Cardiac muscle cell (in vitro differentiated cells and primary cell): ENCODE results near the gene AFF1. TPM values are rescaled to one million over a fixed set of nuclear protein-coding genes. Genes with fewer than 3 reads are reported as not detected.
"Not testable (repeated sequence)": the region's sequence is repeated elsewhere in the genome, so short reads cannot be mapped to it uniquely, and the experiment has no call there.

Experiments
- DNase-seq, 2 donors: peaks; one replicate each; pipeline versions ENCODE4 v3.0.0 to v3.0.0-alpha.2; 2010 to 2017; ENCODE audit warnings: low read depth in 1 of 2, low spot score in 1 of 2
- H3K27ac ChIP-seq: fragments of 200-600 bp; sonication (generic); 2 replicates; pipeline ENCODE4 v1.5.1; 2016
- H3K27me3 ChIP-seq: fragments of 200-600 bp; sonication (generic); 2 replicates; pipeline ENCODE4 v1.6.0; 2016; ENCODE audit warnings: control low read depth
- H3K36me3 ChIP-seq: fragments of 200-600 bp; sonication (generic); 2 replicates; pipeline ENCODE4 v1.5.1; 2016; ENCODE audit warnings: control low read depth
- H3K4me1 ChIP-seq: fragments of 200-600 bp; sonication (generic); 2 replicates; pipeline ENCODE4 v1.8.1; 2017; ENCODE audit warnings: low read depth, mild to moderate bottlenecking, mixed run types
- H3K4me3 ChIP-seq: fragments of 200-600 bp; sonication (generic); 2 replicates; pipeline ENCODE4 v1.5.1; 2016; ENCODE audit warnings: mild to moderate bottlenecking
- H3K9me3 ChIP-seq: fragments of 200-600 bp; sonication (generic); 2 replicates; pipeline ENCODE4 v1.5.1; 2017; ENCODE audit warnings: low read depth, mild to moderate bottlenecking, control low read depth
- polyA plus RNA-seq: library from polyadenylated mRNA; unstranded; fragments of >200 nt; fragmentation: Nextera tagmentation; extraction: Ambion mirVana; gene quantifications from 2 replicates; pipeline ENCODE4 v1.2.1, GENCODE V29; 2016
- total RNA-seq: library from RNA; depleted of rRNA; stranded (reverse); fragments of >200 nt; gene quantifications from 2 replicates; pipeline ENCODE4 v1.2.3, GENCODE V29; 2016
- TF ChIP-seq, protein P1 (sequence below): IDR thresholded peaks from 2 replicates; pipeline ENCODE4 v1.5.1; 2012; ENCODE audit warnings: low read depth, mild to moderate bottlenecking, low read length

AFF1 gene
- total and polyA plus RNA-seq, 2 experiments from 2014 or later, result 26.3 to 45.0 TPM

DNA sequence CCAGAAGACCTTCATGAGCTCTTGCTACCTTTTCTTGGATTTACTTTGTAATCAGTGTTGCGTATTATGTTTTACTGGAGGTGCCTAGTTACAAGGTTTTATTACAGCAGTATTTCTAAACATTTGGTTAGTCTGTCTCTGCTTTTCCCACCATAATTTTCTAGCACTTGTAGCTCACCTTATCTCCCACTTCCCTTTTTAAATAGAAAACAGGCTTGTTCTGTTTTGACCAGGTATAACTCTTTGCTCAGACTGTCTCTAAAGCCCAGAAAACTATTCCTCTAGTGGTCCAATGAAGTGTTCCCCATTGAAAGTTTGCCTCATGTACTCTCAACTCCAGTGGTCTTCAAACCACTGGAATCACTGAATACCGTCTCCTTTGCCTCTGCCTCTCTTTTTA lies 43.9 kb downstream of the AFF1 start:
- H3K27ac ChIP-seq, result no peak overlapping the region
- H3K9me3 ChIP-seq, result no peaks in the 10 kb centered on the region
- H3K4me3 ChIP-seq, result no peak overlapping the region
- TF ChIP-seq, protein P1, sequence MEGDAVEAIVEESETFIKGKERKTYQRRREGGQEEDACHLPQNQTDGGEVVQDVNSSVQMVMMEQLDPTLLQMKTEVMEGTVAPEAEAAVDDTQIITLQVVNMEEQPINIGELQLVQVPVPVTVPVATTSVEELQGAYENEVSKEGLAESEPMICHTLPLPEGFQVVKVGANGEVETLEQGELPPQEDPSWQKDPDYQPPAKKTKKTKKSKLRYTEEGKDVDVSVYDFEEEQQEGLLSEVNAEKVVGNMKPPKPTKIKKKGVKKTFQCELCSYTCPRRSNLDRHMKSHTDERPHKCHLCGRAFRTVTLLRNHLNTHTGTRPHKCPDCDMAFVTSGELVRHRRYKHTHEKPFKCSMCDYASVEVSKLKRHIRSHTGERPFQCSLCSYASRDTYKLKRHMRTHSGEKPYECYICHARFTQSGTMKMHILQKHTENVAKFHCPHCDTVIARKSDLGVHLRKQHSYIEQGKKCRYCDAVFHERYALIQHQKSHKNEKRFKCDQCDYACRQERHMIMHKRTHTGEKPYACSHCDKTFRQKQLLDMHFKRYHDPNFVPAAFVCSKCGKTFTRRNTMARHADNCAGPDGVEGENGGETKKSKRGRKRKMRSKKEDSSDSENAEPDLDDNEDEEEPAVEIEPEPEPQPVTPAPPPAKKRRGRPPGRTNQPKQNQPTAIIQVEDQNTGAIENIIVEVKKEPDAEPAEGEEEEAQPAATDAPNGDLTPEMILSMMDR, result no peak
- DNase-seq, result no peak
- peaks cover 3% of the 10 kb centered on the region for H3K4me1 ChIP-seq
- no peaks in the 10 kb centered on the region for H3K27me3 ChIP-seq
- no peaks in the 10 kb centered on the region for H3K36me3 ChIP-seq

DNA sequence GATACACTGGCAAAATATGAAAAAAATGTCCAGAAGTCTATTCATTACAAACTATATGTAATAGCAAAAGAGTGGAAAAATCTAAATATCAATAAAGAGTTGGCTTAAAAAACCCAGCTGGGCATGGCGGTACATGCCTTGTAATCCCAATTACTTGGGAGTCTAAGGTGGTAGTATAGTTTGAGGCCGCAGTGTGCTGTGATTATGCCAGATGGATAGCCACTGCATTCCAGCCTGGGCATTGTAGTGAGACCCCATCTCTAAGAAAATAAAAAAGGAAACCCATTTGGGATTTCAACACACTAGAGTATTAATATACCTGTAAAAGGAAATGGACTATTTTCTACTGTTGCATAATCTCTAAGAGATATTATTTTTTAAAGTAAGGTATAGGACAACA lies 45.4 kb downstream of the AFF1 start:
- DNase-seq, result no peak

DNA sequence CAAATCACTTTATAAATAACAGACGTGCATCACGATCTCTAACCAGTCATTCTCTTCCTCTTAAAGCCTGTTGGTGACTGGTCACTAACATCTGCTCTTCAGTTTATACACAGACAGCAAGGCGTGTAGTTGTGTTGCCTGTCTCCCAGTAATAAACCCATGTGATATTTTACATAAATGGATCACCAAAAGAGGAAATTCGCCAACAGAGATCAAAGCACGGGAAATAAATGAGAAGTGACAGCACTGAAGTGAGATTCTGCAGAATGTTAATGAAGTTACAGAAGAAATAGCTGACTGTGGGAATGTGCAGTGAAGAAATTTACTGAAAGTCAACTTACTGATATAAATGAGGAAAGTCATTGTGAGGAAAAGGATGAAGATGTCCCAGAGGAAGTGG lies 47.0 kb downstream of the AFF1 start:
- no peaks in the 10 kb centered on the region for H3K36me3 ChIP-seq
- no peak overlapping the region for H3K4me3 ChIP-seq
- no peak for DNase-seq
- H3K9me3 ChIP-seq, result no peaks in the 10 kb centered on the region
- TF ChIP-seq, protein P1, result no peak
- no peak overlapping the region for H3K27ac ChIP-seq
- no peaks in the 10 kb centered on the region for H3K27me3 ChIP-seq
- no peaks in the 10 kb centered on the region for H3K4me1 ChIP-seq

More for the DNA sequence above, 45.4 kb downstream of the AFF1 start:
- H3K27ac ChIP-seq, result no peak overlapping the region
- no peaks in the 10 kb centered on the region for H3K36me3 ChIP-seq
- H3K9me3 ChIP-seq, result no peaks in the 10 kb centered on the region
- H3K27me3 ChIP-seq, result no peaks in the 10 kb centered on the region
- no peak overlapping the region for H3K4me3 ChIP-seq
- TF ChIP-seq, protein P1, result no peak
- no peaks in the 10 kb centered on the region for H3K4me1 ChIP-seq

DNA sequence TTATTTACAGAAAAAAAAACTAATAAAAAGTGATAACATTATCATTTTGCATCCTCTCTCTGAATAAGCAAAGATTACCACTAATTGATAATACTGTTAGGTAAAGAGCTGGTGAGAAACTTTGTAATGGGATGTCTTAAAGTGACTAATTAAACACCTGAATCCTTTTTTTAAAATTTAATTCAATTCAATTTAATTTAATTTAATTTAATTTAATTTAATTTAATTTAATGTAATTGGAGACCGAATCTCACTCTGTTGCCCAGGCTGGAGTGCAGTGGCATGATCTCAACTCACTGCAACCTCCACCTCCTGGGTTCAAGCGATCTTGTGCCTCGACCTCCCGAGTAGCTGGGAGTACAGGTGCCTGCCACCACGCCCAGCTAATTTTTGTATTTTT lies 51.0 kb downstream of the AFF1 start:
- not testable (repeated sequence) for H3K27ac ChIP-seq, DNase-seq, H3K27me3 ChIP-seq, H3K9me3 ChIP-seq, H3K4me1 ChIP-seq, H3K36me3 ChIP-seq, H3K4me3 ChIP-seq

DNA sequence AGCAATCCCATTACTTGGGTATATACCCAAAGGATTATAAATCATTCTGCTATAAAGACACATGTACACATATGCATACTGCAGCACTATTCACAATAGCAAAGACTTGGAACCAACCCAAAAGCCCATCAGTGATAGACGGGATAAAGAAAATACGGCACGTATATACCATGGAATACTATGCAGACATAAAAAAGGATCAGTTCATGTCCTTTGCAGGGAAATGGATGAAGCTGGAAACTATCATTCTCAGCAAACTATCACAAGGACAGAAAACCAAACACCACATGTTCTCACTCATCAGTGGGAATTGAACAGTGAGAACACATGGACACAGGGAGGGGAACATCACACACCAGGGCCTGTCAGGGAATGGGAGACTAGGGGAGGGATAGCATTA lies 54.8 kb downstream of the AFF1 start:
- H3K27ac ChIP-seq, DNase-seq, H3K36me3 ChIP-seq, H3K27me3 ChIP-seq, H3K9me3 ChIP-seq, H3K4me3 ChIP-seq: not testable (repeated sequence)
- peaks cover 11% of the 10 kb centered on the region for H3K4me1 ChIP-seq

DNA sequence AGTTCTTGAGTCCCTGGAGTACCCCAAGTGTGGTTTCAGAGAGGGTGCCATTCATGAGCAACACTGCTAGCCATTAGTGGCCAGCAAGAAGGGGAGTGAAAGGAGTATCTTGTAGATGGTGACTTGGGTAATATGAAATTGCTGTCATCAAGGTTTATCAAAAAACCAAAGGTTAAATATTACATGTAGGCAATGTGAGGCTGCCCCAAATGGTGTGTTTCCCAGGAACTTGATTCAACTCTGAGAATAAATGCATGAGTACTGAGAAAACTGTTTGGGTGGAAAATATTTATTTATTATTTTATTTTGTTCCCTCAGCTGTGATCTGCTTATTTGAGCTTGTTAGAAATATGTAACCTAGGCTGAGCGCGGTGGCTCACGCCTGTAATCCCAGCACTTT lies 55.7 kb downstream of the AFF1 start:
- no peaks in the 10 kb centered on the region for H3K27me3 ChIP-seq
- no peaks in the 10 kb centered on the region for H3K36me3 ChIP-seq
- peaks cover 11% of the 10 kb centered on the region for H3K4me1 ChIP-seq
- TF ChIP-seq, protein P1, result no peak
- no peak overlapping the region for H3K27ac ChIP-seq
- DNase-seq, result no peak
- no peaks in the 10 kb centered on the region for H3K9me3 ChIP-seq
- no peak overlapping the region for H3K4me3 ChIP-seq

DNA sequence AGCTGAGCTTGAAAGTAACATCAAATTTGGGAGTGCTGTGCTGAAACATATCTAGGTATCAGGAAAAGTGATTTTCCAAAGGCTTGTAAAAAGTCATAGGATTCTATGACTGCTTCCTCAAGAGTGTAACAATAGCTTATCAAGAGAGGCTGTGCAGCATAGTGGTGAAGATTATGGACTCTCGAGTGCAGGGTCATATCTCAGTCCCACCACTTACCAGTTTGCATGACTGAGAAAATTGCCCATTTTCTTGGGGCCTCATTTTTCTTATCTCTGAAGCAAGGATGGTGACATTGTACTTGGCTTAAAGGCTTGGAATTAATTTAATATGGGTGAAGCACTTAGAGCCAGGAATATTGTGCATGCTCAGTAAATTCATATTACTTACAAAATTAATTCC lies 57.2 kb downstream of the AFF1 start:
- Histone ChIP-seq H3K4me1 (peaks cover 11% of the 10 kb centered on the region), H3K27me3 (no peaks in the 10 kb centered on the region), H3K36me3 (no peaks in the 10 kb centered on the region), H3K4me3 (no peak overlapping the region), H3K27ac (no peak overlapping the region), H3K9me3 (no peaks in the 10 kb centered on the region)
- DNase-seq, result no peak
- TF ChIP-seq, protein P1, result no peak
